KG1 (cell line): ENCODE data around the gene ZNF394.
"Not testable (repeated sequence)": the region's sequence is repeated elsewhere in the genome, so short reads cannot be mapped to it uniquely, and the experiment has no call there.

Experiments
- DNase-seq: peaks from one replicate; lab custom pipeline; 2025; lab: John Stamatoyannopoulos, UW

The ZNF394 gene

DNA sequence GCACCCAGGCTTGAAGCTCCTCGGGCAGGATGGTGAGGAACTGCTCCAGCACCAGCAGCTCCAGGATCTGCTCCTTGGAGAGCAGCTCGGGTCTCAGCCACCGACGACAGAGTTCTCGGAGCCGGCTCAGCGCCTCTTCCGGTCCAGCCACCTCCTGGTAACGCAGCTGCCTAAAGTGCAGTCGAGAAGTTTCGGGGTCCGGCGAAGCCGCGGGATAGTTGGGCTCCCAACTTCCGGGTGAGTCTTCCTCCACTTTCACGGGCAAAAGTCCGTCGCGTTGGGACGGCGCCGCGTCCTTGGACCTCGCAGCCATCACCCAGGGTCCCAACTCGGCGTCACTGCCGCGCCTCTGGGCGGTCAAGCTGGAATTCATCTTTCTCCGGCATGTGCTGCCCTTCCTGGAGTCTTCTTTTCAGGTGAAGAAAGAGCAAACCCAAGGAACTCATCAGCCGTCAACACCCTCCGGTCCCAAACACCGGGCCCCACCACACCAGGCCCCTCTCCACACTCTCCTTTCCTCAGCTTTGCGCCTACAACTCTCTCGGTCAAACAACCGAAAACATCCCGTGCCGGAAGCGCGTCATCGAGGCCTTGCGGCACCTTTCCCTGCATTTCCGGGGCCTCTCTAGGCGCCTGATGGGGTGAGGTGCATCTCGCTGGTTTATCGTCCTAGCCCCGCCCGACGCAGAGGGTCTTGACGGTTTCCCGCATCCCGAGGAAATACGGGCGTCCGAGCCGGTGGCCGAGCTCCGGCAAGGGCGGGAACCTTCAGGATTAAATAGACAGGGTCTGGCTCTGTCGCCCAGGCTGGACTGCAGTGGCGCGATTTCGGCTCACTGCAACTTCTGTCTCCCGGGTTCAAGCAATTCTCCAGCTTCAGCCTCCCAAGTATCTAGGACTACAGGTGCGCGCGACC is at the start of gene ZNF394:
ZNF394 (minus strand) TSS at position 561 of the 916 bp plus-strand sequence; CDS start at position 373, 188 bp downstream.
- DNase-seq: peak; percentile 53

DNA sequence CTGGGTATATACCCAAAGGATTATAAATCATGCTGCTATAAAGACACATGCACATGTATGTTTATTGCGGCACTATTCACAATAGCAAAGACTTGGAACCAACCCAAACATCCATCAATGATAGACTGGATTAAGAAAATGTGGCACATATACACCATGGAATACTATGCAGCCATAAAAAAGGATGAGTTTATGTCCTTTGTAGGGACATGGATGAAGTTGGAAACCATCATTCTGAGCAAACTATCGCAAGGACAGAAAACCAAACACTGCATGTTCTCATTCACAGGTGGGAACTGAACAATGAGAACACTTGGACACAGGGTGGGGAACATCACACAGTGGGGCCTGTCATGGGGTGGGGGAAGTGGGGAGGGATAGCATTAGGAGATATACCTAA is 49.5 kb upstream of the ZNF394 start:
- DNase-seq: not testable (repeated sequence)

DNA sequence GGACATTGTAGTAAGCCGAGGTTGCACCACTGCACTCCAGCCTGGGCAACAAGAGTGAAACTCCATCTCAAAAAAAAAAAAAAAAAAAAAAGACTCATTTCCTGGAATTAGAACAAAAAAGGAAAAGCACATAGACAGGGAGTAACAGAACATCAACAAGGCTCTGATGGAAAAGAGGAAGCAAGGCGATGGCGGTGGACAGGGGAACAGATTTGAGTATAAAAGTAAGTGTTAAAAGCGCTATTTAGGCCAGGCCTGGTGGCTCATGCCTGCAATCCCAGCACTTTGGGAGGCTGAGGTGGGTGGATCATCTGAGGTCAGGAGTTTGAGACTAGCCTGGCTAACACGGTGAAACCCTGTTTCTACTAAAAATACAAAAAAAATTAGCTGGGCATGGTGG is 45.2 kb upstream of the ZNF394 start:
- DNase-seq: not testable (repeated sequence)

DNA sequence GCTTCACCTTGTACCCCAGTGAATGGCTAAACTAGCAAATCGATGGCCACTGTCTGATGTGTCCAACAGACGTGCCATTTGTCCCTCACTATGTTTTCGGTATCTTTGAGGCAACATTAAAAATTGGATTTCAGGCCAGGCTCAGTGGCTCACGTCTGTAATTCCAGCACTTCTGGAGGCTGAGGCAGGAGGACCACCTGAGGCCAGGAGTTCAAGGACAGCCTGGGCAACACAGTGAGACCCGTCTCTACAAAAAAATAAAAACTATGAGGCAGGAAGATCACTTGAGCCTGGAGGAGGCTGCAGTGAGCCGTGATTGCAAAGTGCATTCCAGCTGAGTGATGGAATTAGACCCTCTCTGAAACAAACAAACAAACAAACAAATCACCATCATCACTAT is 43.8 kb upstream of the ZNF394 start:
- no peak for DNase-seq

DNA sequence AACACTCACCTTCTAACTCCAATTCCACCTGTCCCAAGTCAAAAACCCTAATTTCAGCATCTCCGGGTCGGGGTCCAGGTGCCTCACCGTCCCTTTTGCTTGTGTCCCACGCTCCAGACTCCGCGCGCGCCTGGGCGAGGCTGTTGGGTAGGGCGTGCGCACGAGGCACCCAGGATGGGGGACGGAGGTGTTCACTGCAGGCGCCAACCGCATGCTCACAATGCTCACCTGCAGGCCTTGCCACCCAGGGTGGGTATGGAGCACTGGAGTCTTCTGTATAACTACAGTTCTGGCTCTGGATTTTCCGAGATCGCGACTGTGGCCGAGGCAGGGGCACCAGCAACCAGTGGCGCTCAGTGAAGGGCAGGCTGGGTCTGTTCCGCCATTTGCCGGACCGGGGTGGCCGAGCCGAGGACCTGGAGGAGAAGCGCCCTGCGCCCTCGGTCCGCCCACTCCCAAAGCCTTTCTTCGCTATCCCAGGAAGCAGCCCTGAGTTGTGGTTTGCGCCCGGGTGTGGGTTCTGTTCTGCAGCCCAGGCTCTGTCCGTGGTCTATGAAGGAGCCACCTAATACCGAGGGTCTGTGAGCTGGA is 43.1 kb upstream of the ZNF394 start:
- no peak for DNase-seq

DNA sequence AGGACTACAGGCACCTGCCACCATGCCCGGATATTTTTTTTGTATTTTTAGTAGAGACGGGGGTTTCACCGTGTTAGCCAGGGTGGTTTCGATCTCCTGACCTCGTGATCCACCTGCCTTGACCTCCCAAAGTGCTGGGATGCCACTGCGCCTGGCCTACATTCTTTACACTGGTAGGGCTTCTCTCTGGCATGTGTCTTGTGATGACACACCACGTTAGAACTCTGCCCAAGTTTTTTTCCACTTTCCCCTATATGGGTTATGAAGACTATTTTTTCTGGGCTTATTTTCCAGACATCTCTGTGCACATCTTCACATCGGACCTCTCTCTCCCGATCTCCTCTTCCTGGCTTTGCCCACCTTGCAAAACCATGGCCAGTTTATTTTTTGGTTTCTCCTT is 41.1 kb upstream of the ZNF394 start:
- DNase-seq: no peak

DNA sequence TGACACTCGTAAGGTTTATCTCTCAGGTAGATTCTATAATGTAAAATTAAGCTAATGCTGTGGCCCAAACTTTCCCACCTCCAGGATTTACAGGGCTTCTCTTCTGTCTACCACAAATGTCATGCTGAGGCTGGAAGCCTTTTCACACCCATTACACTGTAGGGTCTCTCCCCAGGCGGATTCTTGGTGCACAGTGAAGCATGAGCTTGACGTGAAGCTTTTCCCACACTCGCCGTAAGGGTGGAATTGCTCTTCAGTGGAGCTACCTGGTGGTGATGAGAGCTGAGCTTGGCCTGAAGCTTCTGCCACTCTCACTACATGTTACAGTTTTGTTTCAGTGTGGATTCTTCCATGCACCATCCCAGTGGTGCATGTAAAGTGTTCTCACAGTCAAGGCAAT is 40.5 kb upstream of the ZNF394 start:
- DNase-seq: no peak

DNA sequence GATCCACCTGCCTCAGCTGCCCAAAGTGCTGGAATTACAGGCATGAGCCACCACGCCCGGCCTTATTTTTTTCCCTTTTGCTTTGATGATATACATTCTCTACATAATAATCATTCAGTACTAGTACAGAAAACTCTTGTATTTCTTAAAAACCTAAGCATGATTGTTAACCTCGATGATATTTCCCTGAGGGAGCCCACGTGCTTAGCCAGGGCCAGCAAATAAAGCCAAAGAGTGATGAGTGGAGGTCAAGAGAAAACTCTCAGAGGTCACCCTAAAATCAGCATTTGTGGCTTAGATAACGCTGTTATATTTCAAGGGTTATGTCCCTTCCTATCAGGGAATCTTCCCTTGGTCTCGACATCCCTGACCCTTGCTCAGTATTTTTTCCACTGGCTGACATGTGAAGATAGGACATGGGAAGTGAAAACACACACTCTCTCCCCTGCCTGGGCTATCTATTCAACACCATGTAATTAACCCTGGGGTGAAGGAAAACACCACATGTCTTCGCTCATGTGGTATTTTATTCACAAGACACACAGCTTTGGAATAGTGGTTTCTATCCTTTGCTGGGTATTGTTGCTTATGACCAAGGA is 39.2 kb upstream of the ZNF394 start:
- DNase-seq: no peak

DNA sequence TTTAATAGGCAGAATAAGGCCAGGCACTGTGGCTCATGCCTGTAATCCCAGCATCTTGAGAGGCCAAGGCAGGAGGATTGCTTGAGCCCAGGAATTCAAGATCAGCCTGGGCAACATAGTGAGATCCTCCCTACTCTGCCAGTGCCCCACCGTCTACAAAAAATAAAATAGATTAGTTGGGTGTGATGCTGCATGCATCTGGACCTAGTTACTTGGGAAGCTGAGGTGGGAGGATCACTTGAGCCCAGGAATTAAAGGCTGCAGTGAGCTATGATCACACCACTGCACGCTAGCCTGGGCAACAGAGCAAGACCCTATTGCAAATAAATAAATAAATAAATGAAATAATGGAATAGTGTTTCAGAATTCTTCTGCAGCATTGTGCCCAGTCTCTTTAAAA is 35.6 kb upstream of the ZNF394 start:
- no peak for DNase-seq

DNA sequence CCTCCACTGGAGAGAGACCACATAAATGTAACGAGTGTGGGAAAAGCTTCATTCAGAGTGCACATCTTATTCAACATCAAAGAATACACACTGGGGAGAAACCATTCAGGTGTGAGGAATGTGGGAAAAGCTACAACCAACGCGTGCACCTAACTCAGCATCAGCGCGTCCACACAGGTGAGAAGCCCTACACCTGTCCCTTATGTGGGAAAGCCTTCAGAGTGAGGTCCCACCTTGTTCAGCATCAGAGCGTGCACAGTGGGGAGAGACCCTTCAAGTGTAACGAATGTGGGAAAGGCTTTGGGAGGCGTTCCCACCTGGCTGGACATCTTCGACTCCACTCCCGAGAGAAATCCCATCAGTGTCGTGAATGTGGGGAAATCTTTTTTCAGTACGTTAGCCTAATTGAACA is 31.3 kb upstream of the ZNF394 start:
- no peak for DNase-seq

DNA sequence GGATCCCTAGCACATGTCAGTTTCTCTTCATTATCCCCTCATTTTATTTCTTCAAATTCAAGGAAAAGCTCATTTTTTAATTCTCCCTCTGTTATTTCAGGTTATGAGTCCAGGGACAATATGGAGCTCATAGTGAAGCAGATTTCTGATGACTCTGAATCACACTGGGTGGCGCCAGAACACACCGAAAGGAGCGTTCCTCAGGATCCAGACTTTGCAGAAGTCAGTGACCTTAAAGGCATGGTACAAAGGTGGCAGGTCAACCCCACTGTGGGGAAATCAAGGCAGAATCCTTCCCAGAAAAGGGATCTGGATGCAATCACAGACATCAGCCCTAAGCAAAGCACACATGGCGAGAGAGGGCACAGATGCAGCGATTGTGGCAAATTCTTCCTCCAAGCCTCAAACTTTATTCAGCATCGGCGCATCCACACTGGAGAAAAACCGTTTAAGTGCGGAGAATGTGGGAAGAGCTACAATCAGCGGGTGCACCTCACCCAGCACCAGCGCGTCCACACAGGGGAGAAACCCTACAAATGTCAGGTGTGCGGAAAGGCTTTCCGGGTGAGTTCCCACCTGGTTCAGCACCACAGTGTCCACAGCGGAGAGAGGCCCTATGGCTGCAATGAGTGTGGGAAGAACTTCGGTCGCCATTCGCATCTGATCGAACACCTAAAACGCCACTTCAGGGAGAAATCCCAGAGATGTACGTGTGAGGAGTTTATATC is 25.8 kb upstream of the ZNF394 start:
- no peak for DNase-seq

DNA sequence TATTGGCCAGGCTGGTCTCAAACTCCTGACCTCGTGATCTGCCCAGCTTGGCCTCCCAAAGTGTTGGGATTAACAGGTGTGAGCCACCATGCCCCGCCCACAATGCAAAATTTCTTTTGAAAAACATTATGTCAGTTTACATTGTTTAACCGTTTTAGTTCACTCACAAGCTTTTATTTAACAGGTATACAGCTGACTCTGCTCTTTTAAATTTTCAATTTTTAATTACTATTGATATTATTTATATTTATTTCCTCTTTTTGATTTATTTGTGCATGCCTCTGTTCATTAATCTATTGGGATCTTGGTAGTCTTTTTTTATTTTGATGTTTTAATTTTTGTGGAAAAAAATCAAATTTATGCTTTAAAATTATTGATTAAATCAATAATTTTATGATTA is 21.3 kb upstream of the ZNF394 start:
- DNase-seq: no peak

DNA sequence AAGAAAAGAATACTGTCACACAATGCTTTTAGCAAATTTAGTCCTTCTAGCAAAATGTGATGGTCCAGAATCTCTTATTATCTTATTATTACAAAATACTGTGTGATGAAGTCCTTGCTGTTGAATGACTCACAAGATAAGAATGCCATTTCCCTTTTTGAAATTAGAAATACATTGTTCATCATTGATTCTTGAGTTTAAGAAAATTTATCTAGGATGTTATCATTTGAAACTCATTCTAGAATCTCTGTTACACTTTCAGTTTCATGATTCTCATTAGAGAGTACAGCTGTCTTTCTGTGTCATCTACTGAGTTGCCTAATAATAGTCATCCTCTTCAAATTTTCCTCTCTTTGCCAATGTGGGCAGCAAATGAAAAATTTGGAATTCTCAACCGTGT is 14.0 kb upstream of the ZNF394 start:
- DNase-seq: no peak

DNA sequence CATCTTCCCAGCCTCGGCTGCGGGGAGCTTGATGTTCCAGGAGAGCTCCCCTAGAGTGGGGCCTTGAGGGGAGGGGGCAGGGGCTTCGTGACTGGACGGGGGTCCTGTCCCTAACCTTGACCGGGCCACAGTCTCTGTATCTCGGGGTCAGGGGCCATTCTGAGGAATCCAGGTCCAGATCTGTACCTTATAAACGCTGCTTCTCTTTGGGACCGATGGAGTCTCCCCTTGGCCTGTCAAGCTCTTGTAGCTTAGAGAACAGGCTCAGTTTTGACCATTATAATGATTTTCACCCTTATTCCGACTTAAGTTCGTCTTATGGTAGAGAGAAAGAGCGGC is 5.2 kb upstream of the ZNF394 start:
- no peak for DNase-seq

DNA sequence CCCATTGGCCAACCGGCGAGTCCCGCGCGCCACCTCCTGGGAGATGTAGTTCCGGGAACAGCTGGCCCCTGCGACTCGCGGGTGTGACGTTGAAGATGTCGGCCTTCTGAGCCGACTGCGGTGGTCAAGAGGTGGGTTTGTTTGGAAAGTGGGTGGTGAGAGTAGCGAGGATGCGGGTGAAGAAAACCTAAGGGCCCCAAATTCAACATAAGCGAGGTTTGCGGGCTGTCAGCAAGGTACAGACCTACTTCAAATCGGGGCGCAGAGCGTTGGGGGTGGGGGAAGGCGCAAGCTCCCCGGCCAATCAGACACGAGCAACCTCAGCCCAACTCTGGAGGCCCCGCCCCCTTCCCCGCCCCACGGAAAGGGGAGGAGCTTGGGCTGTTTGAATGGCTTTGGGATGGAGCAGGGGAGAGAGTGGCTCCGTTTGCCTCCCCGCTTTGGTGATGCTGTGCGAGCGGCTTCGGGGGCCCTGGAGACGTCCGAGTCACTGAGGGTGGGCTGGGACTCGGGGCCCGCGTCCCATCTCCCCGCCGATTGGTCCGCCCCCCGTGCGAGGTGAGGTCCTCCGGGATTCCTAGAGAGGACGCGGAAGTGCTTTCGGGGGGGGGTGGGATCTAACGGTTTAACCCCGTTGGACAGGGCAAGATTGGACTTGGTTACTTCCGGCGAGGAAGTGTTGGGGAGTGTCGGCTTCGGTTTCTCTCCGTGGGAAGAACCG is 4.7 kb upstream of the ZNF394 start, which contains the start of gene ZKSCAN5:
ZKSCAN5 (plus strand) TSS at position 60 of the 721 bp plus-strand sequence. CDS start 1,383 bp downstream, outside the sequence.
- DNase-seq: peak; percentile 54

DNA sequence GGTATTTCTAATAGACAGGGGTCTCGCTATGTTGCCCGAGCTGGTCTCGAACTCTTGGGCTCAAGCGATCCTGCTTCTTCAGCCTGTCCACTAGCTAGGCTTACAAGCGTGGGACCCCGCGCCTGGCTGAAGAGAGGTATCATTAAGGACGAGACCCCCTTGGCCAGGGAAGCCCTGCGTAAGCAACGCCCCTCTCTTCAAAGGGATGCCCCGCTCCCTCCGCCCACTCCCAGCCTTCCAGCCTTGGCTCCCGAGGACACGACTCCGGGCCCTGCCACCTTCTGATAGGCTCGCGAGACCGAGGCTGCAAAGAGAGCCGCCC is 4.2 kb upstream of the ZNF394 start:
- no peak for DNase-seq

DNA sequence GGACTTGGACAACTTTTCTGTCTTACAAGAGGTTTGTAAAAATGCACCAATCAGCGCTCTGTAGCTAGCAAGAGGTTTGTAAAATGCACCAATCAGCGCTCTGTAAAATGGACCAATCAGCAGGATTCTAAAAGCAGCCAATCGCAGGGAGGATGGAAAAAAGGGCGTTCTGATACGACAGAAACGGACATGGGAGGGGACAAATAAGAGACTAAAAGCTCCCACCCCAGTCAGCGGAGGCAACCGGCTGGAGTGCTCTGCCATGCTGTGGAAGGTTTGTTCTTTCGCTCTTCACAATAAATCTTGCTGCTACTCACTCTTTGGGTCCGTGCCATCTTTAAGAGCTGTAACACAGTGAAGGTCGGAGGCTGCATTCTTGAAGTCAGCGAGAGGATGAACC is 1.2 kb upstream of the ZNF394 start:
- not testable (repeated sequence) for DNase-seq

DNA sequence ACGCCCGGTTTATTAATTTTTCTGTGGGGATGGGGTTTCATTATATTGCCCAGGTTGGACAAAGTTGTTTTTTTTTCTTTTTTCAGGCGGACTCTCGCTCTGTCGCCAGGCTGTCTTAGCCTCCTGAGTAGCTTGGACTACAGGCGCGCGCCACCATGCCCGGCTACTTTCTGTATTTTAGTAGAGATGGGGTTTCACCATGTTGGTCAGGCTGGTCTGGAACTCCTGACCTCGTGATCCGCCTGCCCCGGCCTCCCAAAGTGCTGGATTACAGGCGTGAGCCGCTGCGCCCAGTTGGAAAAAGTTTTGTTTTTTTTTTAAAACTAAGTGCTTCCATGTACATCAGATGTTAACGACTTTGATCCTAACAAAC is 542 bp upstream of the ZNF394 start:
- DNase-seq: no peak

DNA sequence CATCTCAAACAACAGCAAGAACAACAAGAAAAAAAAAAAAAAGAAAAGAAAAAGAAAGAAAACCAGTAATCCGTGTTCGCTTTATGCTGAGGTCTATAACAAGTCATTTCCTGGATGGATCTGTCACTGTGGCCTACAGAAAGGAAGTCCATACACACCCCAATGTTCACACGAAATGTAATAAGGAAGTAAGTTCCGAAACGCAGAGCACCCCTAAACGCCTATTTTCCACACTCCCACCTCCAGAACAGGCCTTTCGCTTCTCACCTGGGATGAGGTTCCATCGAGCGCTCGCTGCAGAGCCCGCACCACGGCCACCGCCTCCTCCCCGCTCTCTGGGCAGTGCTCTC is 735 bp downstream of the ZNF394 start:
- DNase-seq: no peak

DNA sequence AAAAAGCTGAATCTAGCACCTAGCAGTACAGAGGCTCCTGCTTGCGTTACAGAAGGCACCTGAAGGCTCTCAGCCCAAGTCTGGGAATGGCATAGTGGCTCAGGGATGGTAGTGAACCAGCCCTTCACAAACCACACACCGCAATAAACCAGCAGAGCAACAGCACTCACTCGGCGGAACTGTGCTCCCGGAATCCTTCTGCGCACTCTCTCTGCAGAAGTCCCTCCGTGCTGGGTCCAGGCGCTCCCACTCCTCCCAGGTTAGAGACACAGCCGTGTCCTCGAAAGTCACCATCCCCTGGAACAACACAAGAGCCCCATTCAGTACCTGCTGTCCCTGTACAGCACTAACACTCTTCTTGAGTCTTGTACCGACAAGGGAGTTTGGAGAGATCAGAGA is 1.5 kb downstream of the ZNF394 start:
- DNase-seq: no peak

DNA sequence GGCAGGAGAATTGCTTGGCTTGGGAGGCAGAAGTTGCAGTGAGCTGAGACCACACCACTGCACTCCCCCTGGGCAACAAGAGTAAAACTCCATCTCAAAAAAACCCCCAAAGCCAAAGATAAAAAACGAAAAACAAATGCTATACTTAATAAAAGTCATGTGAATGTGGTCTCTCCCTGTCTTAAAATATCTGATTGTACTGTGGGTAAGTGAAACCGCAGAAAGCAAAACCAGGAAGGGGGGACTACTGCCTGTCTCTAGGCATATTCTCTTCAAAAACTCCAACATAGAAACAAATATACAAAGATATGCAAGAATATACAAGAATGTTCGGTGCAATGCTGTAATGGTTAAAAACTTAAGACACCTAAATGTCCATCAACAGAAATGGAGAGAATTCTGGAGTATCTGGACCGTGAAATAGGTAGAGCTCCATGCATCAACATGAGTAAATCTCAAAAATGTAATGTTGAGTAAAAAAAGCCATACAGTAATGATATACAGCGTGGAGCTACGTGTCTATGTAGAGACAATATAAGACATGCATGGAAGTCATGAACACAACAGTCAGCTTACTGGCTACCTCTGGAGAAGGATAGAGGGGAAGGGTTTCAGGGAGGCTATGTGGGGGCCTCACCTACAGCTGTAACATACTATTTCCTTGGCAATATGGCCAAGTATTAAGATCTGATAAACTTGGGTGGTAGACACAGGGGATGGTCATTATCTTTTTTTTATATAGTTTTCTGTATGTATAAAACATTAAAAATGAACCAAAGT is 2.1 kb downstream of the ZNF394 start:
- DNase-seq: no peak
